Breast epithelium (tissue), 3 donors: ENCODE results near the gene ERFL.

Source experiments
- POLR2A ChIP-seq: fragments of 450-650 bp; IDR thresholded peaks from one replicate; pipeline ENCODE4 v1.6.1; 2016; ENCODE audit warnings: antibody characterized with exemption, mild to moderate bottlenecking, moderate library complexity
- TF ChIP-seq, protein P1 (sequence below), 3 donors: fragments of 450-650 bp; IDR thresholded peaks; one replicate each; pipeline ENCODE4 v1.5.1; 2016 to 2017; ENCODE audit warnings: antibody characterized with exemption in 3 of 3, mild to moderate bottlenecking in 3 of 3, moderate library complexity in 3 of 3

DNA sequence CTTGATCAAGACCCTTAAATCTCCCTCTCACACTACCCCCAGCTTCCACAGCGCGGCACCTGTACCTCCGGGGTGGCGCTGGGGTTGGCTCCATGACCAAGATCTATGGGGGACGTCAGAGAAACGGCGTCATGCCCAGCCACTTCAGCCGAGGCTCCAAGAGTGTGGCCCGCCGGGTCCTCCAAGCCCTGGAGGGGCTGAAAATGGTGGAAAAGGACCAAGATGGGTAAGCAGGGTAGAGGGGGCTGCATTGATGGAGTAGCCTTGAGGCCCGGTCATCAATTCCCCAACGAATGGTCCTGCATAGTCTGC lies 59.3 kb downstream of the ERFL start:
- TF ChIP-seq, protein P1, sequence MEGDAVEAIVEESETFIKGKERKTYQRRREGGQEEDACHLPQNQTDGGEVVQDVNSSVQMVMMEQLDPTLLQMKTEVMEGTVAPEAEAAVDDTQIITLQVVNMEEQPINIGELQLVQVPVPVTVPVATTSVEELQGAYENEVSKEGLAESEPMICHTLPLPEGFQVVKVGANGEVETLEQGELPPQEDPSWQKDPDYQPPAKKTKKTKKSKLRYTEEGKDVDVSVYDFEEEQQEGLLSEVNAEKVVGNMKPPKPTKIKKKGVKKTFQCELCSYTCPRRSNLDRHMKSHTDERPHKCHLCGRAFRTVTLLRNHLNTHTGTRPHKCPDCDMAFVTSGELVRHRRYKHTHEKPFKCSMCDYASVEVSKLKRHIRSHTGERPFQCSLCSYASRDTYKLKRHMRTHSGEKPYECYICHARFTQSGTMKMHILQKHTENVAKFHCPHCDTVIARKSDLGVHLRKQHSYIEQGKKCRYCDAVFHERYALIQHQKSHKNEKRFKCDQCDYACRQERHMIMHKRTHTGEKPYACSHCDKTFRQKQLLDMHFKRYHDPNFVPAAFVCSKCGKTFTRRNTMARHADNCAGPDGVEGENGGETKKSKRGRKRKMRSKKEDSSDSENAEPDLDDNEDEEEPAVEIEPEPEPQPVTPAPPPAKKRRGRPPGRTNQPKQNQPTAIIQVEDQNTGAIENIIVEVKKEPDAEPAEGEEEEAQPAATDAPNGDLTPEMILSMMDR (IDR thresholded peaks at IDR 0.05): no peak
- no peak for TF ChIP-seq POLR2A
